Fibroblast of lung (primary cell): Measurements from ENCODE around the gene FOXC1. TPM values are rescaled to one million over a fixed set of nuclear protein-coding genes. Genes with fewer than 3 reads are reported as not detected.

Experiments used
- DNase-seq, 2 donors: peaks; one replicate each; pipeline versions ENCODE4 v3.0.0 to v3.0.0-alpha.2; 2010; ENCODE audit warnings: low read depth in 2 of 2
- H2AFZ ChIP-seq: 2 replicates; pipeline ENCODE4 v1.5.1; 2012; ENCODE audit warnings: low read length, control low read depth, inconsistent platforms
- H3K27ac ChIP-seq: 2 replicates; pipeline ENCODE4 v1.5.1; 2011; ENCODE audit warnings: low read length, control low read depth; ENCODE audit not compliant: insufficient read depth
- H3K27me3 ChIP-seq: 2 replicates; pipeline ENCODE4 v1.5.1; 2011; ENCODE audit warnings: mild to moderate bottlenecking, low read length; ENCODE audit not compliant: control insufficient read depth, insufficient read depth
- H3K36me3 ChIP-seq: 2 replicates; pipeline ENCODE4 v1.5.1; 2011; ENCODE audit warnings: low read length; ENCODE audit not compliant: control insufficient read depth, insufficient read depth
- H3K4me1 ChIP-seq: 2 replicates; pipeline ENCODE4 v1.5.1; 2011; ENCODE audit warnings: low read length; ENCODE audit not compliant: control insufficient read depth, insufficient read depth; ENCODE audit errors: extremely low read depth
- H3K4me2 ChIP-seq: 2 replicates; pipeline ENCODE4 v1.5.1; 2011; ENCODE audit warnings: low read length, control low read depth; ENCODE audit not compliant: insufficient read depth; ENCODE audit errors: extremely low read depth
- H3K4me3 ChIP-seq, 4 experiments: fragments of 200-600 bp in 1 of 4; sonication (generic) in 1 of 4; replicated peaks in 1 of 4; 2 replicates each; pipeline ENCODE4 v1.5.1; 2011 to 2016; ENCODE audit warnings: low read length in 4 of 4, low read depth in 3 of 4, mild to moderate bottlenecking in 3 of 4, control low read depth in 2 of 4, inconsistent platforms in 1 of 4, mixed read lengths in 1 of 4; ENCODE audit not compliant: insufficient read depth in 1 of 4; ENCODE audit errors: control extremely low read depth in 1 of 4
- H3K79me2 ChIP-seq: 2 replicates; pipeline ENCODE4 v1.5.1; 2012; ENCODE audit warnings: mild to moderate bottlenecking, low read length, inconsistent platforms; ENCODE audit not compliant: control insufficient read depth, insufficient read depth
- H3K9ac ChIP-seq: 2 replicates; pipeline ENCODE4 v1.5.1; 2011; ENCODE audit warnings: mild to moderate bottlenecking, low read length, control low read depth; ENCODE audit not compliant: insufficient read depth
- H3K9me3 ChIP-seq: 2 replicates; pipeline ENCODE4 v1.5.1; 2012; ENCODE audit warnings: low read depth, low read length; ENCODE audit not compliant: control insufficient read depth, insufficient read depth
- H4K20me1 ChIP-seq: 2 replicates; pipeline ENCODE4 v1.5.1; 2011; ENCODE audit warnings: low read length; ENCODE audit not compliant: control insufficient read depth, insufficient read depth; ENCODE audit errors: extremely low read depth
- CTCF ChIP-seq, 2 donors: IDR thresholded peaks in 1 of 2; conservative IDR thresholded peaks in 1 of 2; 1 replicate in 1 of 2; 2 replicates in 1 of 2; pipeline ENCODE4 v1.5.1; 2011 to 2012; ENCODE audit warnings: low read length in 2 of 2, control low read depth in 1 of 2, inconsistent platforms in 1 of 2, low read depth in 1 of 2, mild to moderate bottlenecking in 1 of 2
- EZH2 ChIP-seq: IDR thresholded peaks from 2 replicates; pipeline ENCODE4 v1.5.1; 2012; ENCODE audit warnings: low read length, control low read depth, mild to moderate bottlenecking; ENCODE audit errors: missing control alignments
- polyA minus RNA-seq: library from RNA; depleted of rRNA, polyadenylated mRNA; stranded (reverse); fragments of >200 nt; gene quantifications from 2 replicates; pipeline ENCODE4 v1.2.3, GENCODE V29; 2011; ENCODE audit warnings: low replicate concordance
- polyA plus RNA-seq, 2 donors: library from polyadenylated mRNA; depleted of rRNA in 1 of 2; stranded (reverse) in 1 of 2; unstranded in 1 of 2; fragments of >200 nt; gene quantifications; 2 replicates each; pipeline ENCODE4 v1.2.1, GENCODE V29; 2011 to 2012; ENCODE audit warnings: missing spikeins in 1 of 2
- total RNA-seq: library from RNA; depleted of rRNA; stranded (reverse); fragments of >200 nt; gene quantifications from 2 replicates; pipeline ENCODE4 v1.2.1, GENCODE V29; 2014

Gene FOXC1
- total RNA-seq, result 0.66 and 0.77 TPM in 2 replicates
- polyA plus RNA-seq, result 2.3 TPM in 2 replicates
- polyA plus RNA-seq (2012), result 2.4 and 2.6 TPM in 2 replicates
- polyA minus RNA-seq, result 0.52 and 1.1 TPM in 2 replicates

GRCh38 chr6:1609648-1610496, at the start of gene FOXC1:
TSS of gene FOXC1 (plus strand) at chr6:1609915. CDS start at chr6:1610446, 531 bp downstream.
- TF ChIP-seq EZH2 (no peak), CTCF (conservative IDR thresholded peaks at IDR 0.05 in 1 of 2, IDR thresholded peaks at IDR 0.05 in 1 of 2; ENCODE audit: low read depth in 1 of 2, low read length in 2 of 2) (no peak)
- H3K9ac ChIP-seq, result peak within 1 kb of the TSS; percentile 63

GRCh38 chr6:1560281-1561058, 49.2 kb upstream of the FOXC1 start:
- Histone ChIP-seq H4K20me1 (no peaks in the 10 kb centered on the region), H3K79me2 (no peaks in the 10 kb centered on the region), H3K4me1 (no peaks in the 10 kb centered on the region), H3K9ac (no peak overlapping the region), H2AFZ (no peak overlapping the region), H3K4me3 (no peak overlapping the region), H3K9me3 (no peaks in the 10 kb centered on the region), H3K36me3 (no peaks in the 10 kb centered on the region), H3K27ac (no peak overlapping the region), H3K27me3 (peaks cover 3% of the 10 kb centered on the region), H3K4me2 (no peak overlapping the region)
- no peak for TF ChIP-seq CTCF (conservative IDR thresholded peaks at IDR 0.05 in 1 of 2, IDR thresholded peaks at IDR 0.05 in 1 of 2; ENCODE audit: low read depth in 1 of 2, low read length in 2 of 2)
- TF ChIP-seq EZH2, result no peak
- DNase-seq, result no peak

More at GRCh38 chr6:1609648-1610496, at the start of gene FOXC1:
- Histone ChIP-seq H3K36me3 (no peaks in the 10 kb centered on the region), H3K4me2 (peak within 1 kb of the TSS; percentile 75), H3K27me3 (peaks cover 45% of the 10 kb centered on the region), H3K4me1 (no peaks in the 10 kb centered on the region), H3K27ac (peak within 1 kb of the TSS; percentile 67), H2AFZ (peak within 1 kb of the TSS; percentile 58), H3K9me3 (no peaks in the 10 kb centered on the region), H3K79me2 (peaks cover 2% of the 10 kb centered on the region), H4K20me1 (no peaks in the 10 kb centered on the region), H3K4me3 (peak within 1 kb of the TSS; percentile 55 to 67 (median 61))
- DNase-seq, result peak; percentile 86 to 91

- Histone ChIP-seq H3K79me2 (no peaks in the 10 kb centered on the region), H3K27ac (no peak overlapping the region)
Observed at GRCh38 chr6:1561355-1561754, 48.4 kb upstream of the FOXC1 start.

More at GRCh38 chr6:1561355-1561754, 48.4 kb upstream of the FOXC1 start:
- no peaks in the 10 kb centered on the region for H4K20me1 ChIP-seq
- no peak for DNase-seq
- no peak overlapping the region for H2AFZ ChIP-seq
- H3K4me3 ChIP-seq, result no peak overlapping the region
- no peak for TF ChIP-seq CTCF (conservative IDR thresholded peaks at IDR 0.05 in 1 of 2, IDR thresholded peaks at IDR 0.05 in 1 of 2; ENCODE audit: low read depth in 1 of 2, low read length in 2 of 2)
- no peak for TF ChIP-seq EZH2
- H3K9ac ChIP-seq, result no peak overlapping the region
- H3K4me2 ChIP-seq, result no peak overlapping the region
- no peaks in the 10 kb centered on the region for H3K4me1 ChIP-seq
- no peaks in the 10 kb centered on the region for H3K36me3 ChIP-seq
- no peaks in the 10 kb centered on the region for H3K9me3 ChIP-seq
- peaks cover 3% of the 10 kb centered on the region for H3K27me3 ChIP-seq
